Endothelial cell of umbilical vein (primary cell): ENCODE results near the gene STOM. TPM values are rescaled to one million over a fixed set of nuclear protein-coding genes. Genes with fewer than 3 reads are reported as not detected.

ENCODE experiments used
- BruUV-seq: library from RNA; stranded (reverse); fragments of 400-500 nt; replicated peaks from 2 replicates; lab custom pipeline; 2021; lab: Mats Ljungman, UMichigan
- CTCF ChIA-PET: fragments of 300-600, 350-600 bp; sonication (Branson Sonifier 250); formaldehyde crosslinking; loops from one replicate; lab custom pipeline; 2021; ENCODE audit warnings: antibody characterized with exemption, inconsistent platforms; lab: Charles Lee
- POLR2A ChIA-PET: fragments of 300-600, 350-600 bp; sonication (Branson Sonifier 250); formaldehyde crosslinking; loops from one replicate; lab custom pipeline; 2021; ENCODE audit warnings: antibody characterized with exemption, inconsistent platforms; lab: Charles Lee
- DNase-seq: peaks from one replicate; pipeline ENCODE4 v3.0.0-alpha.2; 2011; ENCODE audit warnings: low read depth, low spot score
- FAIRE-seq: peaks from 2 replicates; lab custom pipeline; 2011; peaks lifted over from hg19 to GRCh38; lab: Jason Lieb, UNC
- H2AFZ ChIP-seq: 2 replicates; pipeline ENCODE4 v1.6.0; 2012; ENCODE audit warnings: low read depth, low read length, control low read depth, inconsistent platforms
- H3K27ac ChIP-seq: 2 replicates; pipeline ENCODE4 v1.5.1; 2011; ENCODE audit warnings: low read depth, mild to moderate bottlenecking, control low read depth, low read length, moderate library complexity; ENCODE audit not compliant: insufficient read depth
- H3K27me3 ChIP-seq, 2 experiments: 2 replicates each; pipeline versions ENCODE4 v1.6.0 to v1.6.1; 2011; ENCODE audit warnings: low read length in 2 of 2, mixed read lengths in 1 of 2; ENCODE audit not compliant: control insufficient read depth in 2 of 2, insufficient read depth in 2 of 2
- H3K36me3 ChIP-seq, 2 experiments: 2 replicates in 1 of 2; 3 replicates in 1 of 2; pipeline ENCODE4 v1.5.1; 2011; ENCODE audit warnings: low read length in 2 of 2, mild to moderate bottlenecking in 1 of 2, moderate library complexity in 1 of 2; ENCODE audit not compliant: control insufficient read depth in 2 of 2, insufficient read depth in 2 of 2; ENCODE audit errors: extremely low read depth in 1 of 2
- H3K4me1 ChIP-seq: 3 replicates; pipeline ENCODE4 v1.5.1; 2011; ENCODE audit warnings: mild to moderate bottlenecking, low read length; ENCODE audit not compliant: control insufficient read depth, insufficient read depth; ENCODE audit errors: extremely low read depth
- H3K4me2 ChIP-seq: 2 replicates; pipeline ENCODE4 v1.6.1; 2011; ENCODE audit warnings: low read length, control low read depth, mixed read lengths; ENCODE audit not compliant: insufficient read depth
- H3K4me3 ChIP-seq, 3 experiments: fragments of 200-600 bp in 1 of 3; sonication (generic), shearing (Covaris generic) in 1 of 3; replicated peaks in 1 of 3; 2 replicates each; pipeline ENCODE4 v1.5.1; 2011 to 2016; ENCODE audit warnings: control low read depth in 3 of 3, low read length in 3 of 3, mild to moderate bottlenecking in 2 of 3, inconsistent platforms in 1 of 3, low read depth in 1 of 3, moderate library complexity in 1 of 3; ENCODE audit not compliant: insufficient read depth in 1 of 3
- H3K79me2 ChIP-seq: 2 replicates; pipeline ENCODE4 v1.6.0; 2012; ENCODE audit warnings: low read length, inconsistent platforms; ENCODE audit not compliant: control insufficient read depth, insufficient read depth
- H3K9ac ChIP-seq: replicated peaks from 2 replicates; pipeline ENCODE3; 2011; ENCODE audit warnings: low read length, control low read depth; ENCODE audit not compliant: insufficient read depth; ENCODE audit errors: extremely low read depth
- H3K9me1 ChIP-seq: replicated peaks from 3 replicates; pipeline ENCODE4 v1.6.0; 2011; ENCODE audit warnings: mild to moderate bottlenecking, low read length; ENCODE audit not compliant: control insufficient read depth, insufficient read depth; ENCODE audit errors: extremely low read depth
- H3K9me3 ChIP-seq: replicated peaks from 2 replicates; pipeline ENCODE4 v1.5.1; 2012; ENCODE audit warnings: low read length, inconsistent platforms; ENCODE audit not compliant: control insufficient read depth, insufficient read depth
- H4K20me1 ChIP-seq: replicated peaks from 2 replicates; pipeline ENCODE3; 2011; ENCODE audit warnings: mild to moderate bottlenecking, low read length; ENCODE audit not compliant: control insufficient read depth, insufficient read depth; ENCODE audit errors: extremely low read depth
- CTCF ChIP-seq, 2 donors: IDR thresholded peaks; 1 replicate in 1 of 2; 2 replicates in 1 of 2; pipeline ENCODE4 v1.5.1; 2011; ENCODE audit warnings: low read length in 2 of 2, mild to moderate bottlenecking in 2 of 2, moderate library complexity in 2 of 2, control low read depth in 1 of 2, inconsistent platforms in 1 of 2, low read depth in 1 of 2; ENCODE audit not compliant: insufficient read depth in 1 of 2; ENCODE audit errors: extremely low read depth in 1 of 2
- EZH2 ChIP-seq: IDR thresholded peaks from 2 replicates; pipeline ENCODE4 v1.6.1; 2012; ENCODE audit warnings: borderline replicate concordance, low read depth, mild to moderate bottlenecking, moderate library complexity, low read length, inconsistent platforms; ENCODE audit not compliant: severe bottlenecking
- FOS ChIP-seq: IDR thresholded peaks from 2 replicates; pipeline ENCODE4 v1.6.1; 2011; ENCODE audit warnings: mild to moderate bottlenecking, low read length, moderate library complexity, borderline replicate concordance; ENCODE audit not compliant: insufficient read depth
- GATA2 ChIP-seq: IDR thresholded peaks from 2 replicates; pipeline ENCODE4 v1.7.0; 2011; ENCODE audit warnings: low read depth, mild to moderate bottlenecking, moderate library complexity, mixed read lengths, low read length; ENCODE audit not compliant: insufficient read length, insufficient read depth
- JUN ChIP-seq: IDR thresholded peaks from 2 replicates; pipeline ENCODE4 v1.6.1; 2011; ENCODE audit warnings: borderline replicate concordance, low read depth; ENCODE audit not compliant: insufficient read length, insufficient read depth
- MAX ChIP-seq: IDR thresholded peaks from 2 replicates; pipeline ENCODE4 v1.6.1; 2011; ENCODE audit not compliant: insufficient read depth, insufficient read length
- MYC ChIP-seq: IDR thresholded peaks from one replicate; pipeline ENCODE4 v1.6.1; 2011; ENCODE audit warnings: mild to moderate bottlenecking, low read depth, low read length
- POLR2A ChIP-seq: IDR thresholded peaks from 2 replicates; pipeline ENCODE4 v1.6.1; 2012; ENCODE audit warnings: low read depth, mild to moderate bottlenecking, control low read depth, low read length
- POLR2AphosphoS5 ChIP-seq: IDR thresholded peaks from 2 replicates; pipeline ENCODE4 v1.6.1; 2012; ENCODE audit warnings: low read depth, mild to moderate bottlenecking, control low read depth, low read length, moderate library complexity; ENCODE audit not compliant: insufficient read depth
- dilution Hi-C: fragments of 300-500 bp; cut with MboI; formaldehyde crosslinking; loops from one replicate; pipeline ENCODE4 v1.15.0; 2019; ENCODE audit warnings: low sequenced_read_pairs; ENCODE audit not compliant: extremely low pct_ligation_motif_present
- intact Hi-C: fragments of 100-400 bp; cut with micrococcal nuclease; formaldehyde crosslinking; loops from one replicate; pipeline ENCODE4 v1.10.0; 2022
- polyA plus RNA-seq, 4 experiments: library from polyadenylated mRNA; depleted of rRNA in 3 of 4; stranded (reverse) in 3 of 4; unstranded in 1 of 4; fragments of >200 nt; gene quantifications; 2 replicates each; pipeline versions ENCODE4 v1.2.1 to v1.2.3, GENCODE V29; 2011 to 2012; ENCODE audit warnings: missing spikeins in 1 of 4
- total RNA-seq: library from RNA; stranded (reverse); gene quantifications from 2 replicates; pipeline ENCODE4 v1.2.3, GENCODE V29; 2021

The STOM gene
- total and polyA plus RNA-seq, 2 donors (not counting 3 experiments of a cell fraction or from before 2014, with no cell fraction given): 153 to 170 TPM

- H3K9ac ChIP-seq: peak overlapping the region; percentile 40
- no TSS peak for BruUV-seq
- H3K4me3 ChIP-seq: peak overlapping the region in 1 of 3 experiments; percentile 15
- peaks cover 93% of the 10 kb centered on the region for H3K4me1 ChIP-seq
- H3K9me3 ChIP-seq: no peaks in the 10 kb centered on the region
- CTCF ChIA-PET: interaction anchor here (1.2 to 2.5 kb wide), 6 partner anchors 10 to 150 kb away, joined by 3 to 21 read pairs (median 6); no protein-coding TSS in a partner anchor
- H3K27me3 ChIP-seq: no peaks in the 10 kb centered on the region
- H2AFZ ChIP-seq: no peak overlapping the region
- no peak for TF ChIP-seq JUN
- TF ChIP-seq GATA2: no peak
- TF ChIP-seq EZH2: no peak
- H3K4me2 ChIP-seq: peak overlapping the region; percentile 59
- no peaks in the 10 kb centered on the region for H3K9me1 ChIP-seq
- no peak for FAIRE-seq
- dilution Hi-C loops: no loop called here
- peak overlapping the region; percentile 66 for H3K27ac ChIP-seq
- POLR2A ChIA-PET: interaction anchor here (2.5 kb wide), 1 partner anchor 11 kb away, joined by 11 read pairs; no protein-coding TSS in a partner anchor
- DNase-seq: no peak
- H3K79me2 ChIP-seq: peaks cover 80% of the 10 kb centered on the region
- intact Hi-C loops: no loop called here
- peaks cover 0 to 2% of the 10 kb centered on the region in 2 experiments for H3K36me3 ChIP-seq
- H4K20me1 ChIP-seq: no peaks in the 10 kb centered on the region
These were observed 6.0 kb downstream of the STOM start for GRCh38 chr9:121364077-121364476.

DNA sequence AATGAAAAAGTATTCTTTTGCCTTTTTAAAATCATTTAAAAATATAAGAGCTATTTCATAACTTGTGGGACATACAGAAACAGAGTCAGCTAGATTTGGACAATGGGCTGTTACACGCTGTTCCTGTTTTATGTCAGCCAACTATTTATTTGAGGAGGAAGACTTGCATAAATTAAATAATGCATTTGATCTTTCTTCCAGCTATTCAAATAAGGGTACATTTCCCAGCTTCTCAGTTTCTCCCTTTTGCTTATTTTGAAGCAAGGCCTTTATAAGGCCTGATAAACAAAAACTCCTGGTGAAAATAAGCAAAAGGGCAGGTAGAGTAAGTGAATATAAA is 6.5 kb downstream of the STOM start:
- FAIRE-seq (no peak), DNase-seq (peak; percentile 56)
- H3K36me3 ChIP-seq: peaks cover 0 to 2% of the 10 kb centered on the region in 2 experiments
- POLR2A ChIA-PET: interaction anchor here (2.5 kb wide), 1 partner anchor 10 kb away, joined by 11 read pairs; no protein-coding TSS in a partner anchor
- H3K4me3 ChIP-seq: no peak overlapping the region
- no peak overlapping the region for H2AFZ ChIP-seq
- no peaks in the 10 kb centered on the region for H4K20me1 ChIP-seq
- no TSS peak for BruUV-seq
- no peaks in the 10 kb centered on the region for H3K27me3 ChIP-seq
- H3K79me2 ChIP-seq: peaks cover 80% of the 10 kb centered on the region
- CTCF ChIA-PET: interaction anchor here (1.2 to 2.5 kb wide), 5 partner anchors 9 to 44 kb away, joined by 4 to 21 read pairs (median 8); no protein-coding TSS in a partner anchor
- H3K27ac ChIP-seq: peak overlapping the region; percentile 66
- no peaks in the 10 kb centered on the region for H3K9me1 ChIP-seq
- H3K4me1 ChIP-seq: peaks cover 96% of the 10 kb centered on the region
- H3K9ac ChIP-seq: peak overlapping the region; percentile 40
- TF ChIP-seq MAX (no peak), CTCF (IDR thresholded peaks at IDR 0.05; ENCODE audit: extremely low read depth in 1 of 2, insufficient read depth in 1 of 2, low read depth in 1 of 2, low read length in 2 of 2) (no peak), GATA2 (no peak), POLR2A (no peak), FOS (no peak), MYC (no peak), EZH2 (no peak), JUN (no peak), POLR2AphosphoS5 (no peak)
- peak overlapping the region; percentile 59 for H3K4me2 ChIP-seq
- intact Hi-C loops: no loop called here
- dilution Hi-C loops: no loop called here
- H3K9me3 ChIP-seq: no peaks in the 10 kb centered on the region
